Stimulated activated CD4-positive, alpha-beta T cell treated with anti-CD3 and anti-CD28 coated beads, Interleukin-2, amount 100 ng/mL, for 48 hours (primary cell): Measurements from ENCODE around the gene METAP1.
"Not testable (repeated sequence)": the region's sequence is repeated elsewhere in the genome, so short reads cannot be mapped to it uniquely, and the experiment has no call there.

ENCODE experiments used
- DNase-seq, 2 donors: peaks; one replicate each; pipeline ENCODE4 v3.0.0-alpha.2; 2020

The METAP1 gene

DNA sequence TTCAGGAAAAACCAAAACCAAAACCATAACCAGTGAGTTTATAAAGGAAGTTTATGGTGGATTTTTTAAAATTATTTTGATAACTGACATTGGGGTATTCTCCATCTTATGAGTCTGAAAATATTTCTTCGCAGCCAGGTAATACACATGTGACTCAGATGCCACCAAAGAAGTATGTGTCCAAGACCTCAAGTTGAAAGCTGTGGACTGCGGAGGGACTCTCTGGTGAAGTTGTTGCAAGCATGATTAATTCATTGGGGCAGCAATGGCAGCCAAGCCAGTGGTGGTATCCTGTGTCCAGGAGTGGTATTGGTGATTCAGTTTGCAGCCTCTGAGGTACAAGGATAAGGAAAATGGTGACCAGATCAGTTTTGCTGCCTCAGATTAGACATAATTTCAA, 107.1 kb downstream of the METAP1 start:
- no peak for DNase-seq

DNA sequence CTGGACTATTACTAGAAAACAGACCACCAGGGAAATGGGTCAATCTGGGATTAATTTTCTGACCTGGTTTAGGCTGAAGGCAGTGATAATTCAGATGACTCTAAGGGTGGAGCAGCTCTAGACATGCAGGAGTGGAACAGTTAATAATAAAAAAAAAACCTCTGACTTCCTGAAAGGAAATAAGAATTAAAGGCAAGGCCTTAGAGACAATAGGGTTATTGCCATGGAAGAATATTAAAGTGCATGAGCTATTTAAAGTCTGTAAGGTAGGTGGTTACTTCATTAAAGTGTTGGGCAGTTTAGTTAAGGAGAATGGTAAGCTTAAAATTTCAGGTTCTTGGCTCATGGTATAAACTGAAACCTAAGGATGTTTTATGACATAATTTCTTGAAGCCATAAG, 107.6 kb downstream of the METAP1 start:
- no peak for DNase-seq

DNA sequence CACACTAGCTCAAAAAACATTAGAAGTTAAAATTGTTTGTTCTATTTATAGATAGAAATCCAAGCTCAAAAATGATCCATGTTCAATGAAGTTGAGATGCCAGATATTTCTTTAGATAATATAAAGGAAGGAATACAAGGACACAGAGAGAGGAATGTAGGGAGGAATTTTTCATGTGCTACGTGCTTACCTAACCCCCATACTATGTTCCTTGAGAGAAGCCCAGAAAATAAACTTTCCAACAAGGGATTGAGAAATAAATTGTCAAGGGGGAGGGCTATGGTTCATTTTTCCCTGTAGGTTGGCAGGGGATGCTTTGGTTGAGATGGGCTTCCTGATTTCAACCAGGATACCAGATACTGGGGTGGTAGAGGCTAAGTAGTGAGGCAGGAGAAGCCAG, 108.6 kb downstream of the METAP1 start:
- DNase-seq, result no peak

DNA sequence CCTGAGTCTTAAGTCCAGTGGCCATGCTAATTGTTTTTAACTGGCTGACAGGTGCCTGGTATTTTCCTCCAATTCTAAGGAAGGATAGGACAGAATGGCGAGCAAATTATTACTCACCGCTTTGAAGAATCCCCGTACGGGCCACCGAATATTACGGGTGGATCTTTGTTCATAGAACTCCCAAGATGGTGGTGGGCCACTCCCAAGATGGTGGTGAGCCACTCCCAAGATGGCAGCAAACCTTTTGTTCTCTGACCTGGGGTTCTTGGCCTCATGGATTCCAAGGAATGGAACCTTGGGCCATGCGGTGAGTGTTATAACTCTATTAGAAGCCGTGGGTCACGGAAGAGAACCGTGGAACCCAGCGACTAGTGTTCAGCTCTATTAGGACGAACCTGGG, 113.8 kb downstream of the METAP1 start:
- not testable (repeated sequence) for DNase-seq
